GM10248 (cell line): Measurements from ENCODE around the gene DAGLA.

Experiments used
- CTCF ChIA-PET: fragments of 300-600 bp; sonication (Branson Sonifier 250); formaldehyde crosslinking; extraction: SDS; loops from one replicate; lab custom pipeline; 2021; ENCODE audit warnings: antibody characterized with exemption; lab: Yijun Ruan, JAX
- POLR2A ChIA-PET: fragments of 350-650 bp; sonication (Branson Sonifier 250); formaldehyde crosslinking; extraction: SDS; loops from one replicate; lab custom pipeline; 2020; ENCODE audit warnings: antibody characterized with exemption; lab: Yijun Ruan, JAX
- DNase-seq: peaks from one replicate; pipeline ENCODE4 v3.0.0; 2012; ENCODE audit errors: extremely low spot score
- TF ChIP-seq, protein P1 (sequence below): IDR thresholded peaks from 2 replicates; pipeline ENCODE4 v1.5.1; 2012; ENCODE audit warnings: mild to moderate bottlenecking, low read depth; ENCODE audit errors: extremely low read depth, missing control alignments, control extremely low read depth

The DAGLA gene

DNA sequence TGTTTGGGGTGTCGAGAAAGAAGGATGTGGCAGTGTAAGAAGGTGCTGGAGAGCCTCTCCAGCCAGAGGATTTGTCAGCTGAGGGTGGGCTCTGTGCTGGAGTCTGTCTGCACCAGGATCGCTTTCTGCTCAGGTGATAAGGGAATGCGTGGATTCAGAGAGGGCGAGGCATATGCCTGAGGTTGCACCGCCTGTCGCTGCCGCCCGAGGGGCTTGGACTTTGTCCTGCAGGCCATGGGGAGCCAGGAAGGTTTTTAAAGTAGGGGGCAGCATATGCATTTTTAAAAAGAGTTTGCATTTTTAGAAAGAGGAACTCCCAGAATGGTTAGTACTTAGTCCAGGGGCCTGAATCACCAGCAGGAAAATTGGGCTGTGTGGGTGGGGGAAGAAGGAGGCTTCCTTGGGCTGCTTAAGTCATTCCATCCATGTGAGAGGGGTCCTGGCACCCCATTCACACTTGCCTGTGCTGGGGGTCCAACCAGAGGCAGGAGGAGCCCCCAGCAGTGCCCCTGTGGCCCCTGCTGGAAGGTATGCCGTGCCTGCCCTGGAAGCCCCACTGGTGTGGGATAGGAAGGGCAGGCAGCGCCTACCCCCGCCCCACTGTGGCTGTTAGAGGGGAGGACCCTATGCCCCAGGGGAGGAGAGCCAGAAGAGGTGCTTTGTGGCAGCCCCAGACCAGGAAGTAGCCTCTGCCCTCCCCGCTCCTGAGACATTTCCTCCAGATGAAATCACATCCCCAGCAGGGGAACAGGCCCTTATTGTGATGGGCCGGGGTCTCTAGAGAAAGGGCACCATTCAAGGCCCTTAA, 36.5 kb downstream of the DAGLA start:
- POLR2A ChIA-PET = no interaction called here
- no peak for DNase-seq
- CTCF ChIA-PET = interaction anchor here (1.1 kb wide), 1 partner anchor 8 kb away, joined by 3 read pairs; no protein-coding TSS in a partner anchor
- TF ChIP-seq, protein P1, sequence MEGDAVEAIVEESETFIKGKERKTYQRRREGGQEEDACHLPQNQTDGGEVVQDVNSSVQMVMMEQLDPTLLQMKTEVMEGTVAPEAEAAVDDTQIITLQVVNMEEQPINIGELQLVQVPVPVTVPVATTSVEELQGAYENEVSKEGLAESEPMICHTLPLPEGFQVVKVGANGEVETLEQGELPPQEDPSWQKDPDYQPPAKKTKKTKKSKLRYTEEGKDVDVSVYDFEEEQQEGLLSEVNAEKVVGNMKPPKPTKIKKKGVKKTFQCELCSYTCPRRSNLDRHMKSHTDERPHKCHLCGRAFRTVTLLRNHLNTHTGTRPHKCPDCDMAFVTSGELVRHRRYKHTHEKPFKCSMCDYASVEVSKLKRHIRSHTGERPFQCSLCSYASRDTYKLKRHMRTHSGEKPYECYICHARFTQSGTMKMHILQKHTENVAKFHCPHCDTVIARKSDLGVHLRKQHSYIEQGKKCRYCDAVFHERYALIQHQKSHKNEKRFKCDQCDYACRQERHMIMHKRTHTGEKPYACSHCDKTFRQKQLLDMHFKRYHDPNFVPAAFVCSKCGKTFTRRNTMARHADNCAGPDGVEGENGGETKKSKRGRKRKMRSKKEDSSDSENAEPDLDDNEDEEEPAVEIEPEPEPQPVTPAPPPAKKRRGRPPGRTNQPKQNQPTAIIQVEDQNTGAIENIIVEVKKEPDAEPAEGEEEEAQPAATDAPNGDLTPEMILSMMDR = no peak

DNA sequence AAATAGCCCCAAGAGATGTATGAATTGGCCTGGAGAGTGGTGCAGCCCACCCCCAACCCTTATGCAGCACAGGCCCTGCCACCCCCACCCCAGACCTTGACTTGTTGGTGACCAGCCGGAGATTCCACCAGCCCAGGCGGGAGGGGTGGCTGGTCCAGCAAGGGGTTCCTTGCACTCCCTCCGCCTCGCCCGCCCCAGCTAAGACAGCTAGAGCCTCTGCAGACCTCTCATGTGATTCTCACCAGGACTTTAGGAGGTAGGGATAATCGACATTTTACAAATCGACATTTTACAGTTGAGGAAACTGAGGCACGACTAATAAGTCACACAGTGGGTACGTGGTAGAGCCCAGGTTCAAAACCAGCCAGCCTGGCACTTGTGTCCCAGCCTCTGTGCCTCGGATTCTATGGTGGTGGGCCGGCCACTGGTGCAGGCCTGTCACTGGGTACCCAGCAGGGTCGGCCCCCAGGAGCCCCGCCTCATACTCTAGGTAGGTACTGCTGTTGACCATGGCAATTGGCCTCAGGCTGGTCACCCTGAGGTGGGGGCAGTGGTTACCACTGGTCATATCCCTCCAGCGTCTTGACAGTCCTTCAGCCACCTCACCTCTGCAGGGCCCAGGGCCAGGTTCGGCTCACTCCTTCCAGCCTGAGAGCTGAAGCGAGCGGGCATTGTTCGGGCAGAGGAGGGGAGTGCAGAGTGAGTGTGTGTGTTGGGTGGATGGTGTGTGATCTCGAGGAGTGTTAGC, 37.3 kb downstream of the DAGLA start:
- TF ChIP-seq, protein P1 = no peak
- POLR2A ChIA-PET = no interaction called here

DNA sequence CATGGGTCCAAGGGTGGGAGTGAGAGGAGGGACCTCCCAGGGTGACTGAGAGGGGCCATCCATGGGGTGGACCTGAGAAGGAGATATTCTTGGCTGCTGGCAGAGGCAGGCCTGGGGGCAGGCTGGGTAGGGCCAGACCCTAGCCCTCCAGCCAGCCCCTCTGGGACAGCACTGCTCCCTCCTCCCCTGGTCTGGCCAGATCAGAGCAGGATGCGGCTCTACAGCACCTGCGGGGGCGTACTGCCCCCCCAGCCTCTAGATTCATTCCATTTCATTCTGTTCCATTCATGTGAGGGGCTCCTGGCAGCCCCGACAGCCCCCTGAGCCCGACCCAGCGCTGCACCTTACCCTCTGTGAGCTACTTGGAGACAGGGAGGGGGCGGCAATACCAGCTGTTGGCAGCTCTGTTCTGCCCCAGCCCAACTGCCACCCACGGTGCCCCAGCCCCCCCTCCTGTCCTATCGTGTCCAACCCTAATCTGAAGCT, 37.9 kb downstream of the DAGLA start:
- ChIA-PET CTCF (interaction anchor here (2.0 to 8.2 kb wide), 2 partner anchors 15 to 30 kb away, joined by 9 to 56 read pairs; no protein-coding TSS in a partner anchor), POLR2A (no interaction called here)
- TF ChIP-seq, protein P1 = no peak
- DNase-seq = no peak

More for the DNA sequence above, 37.3 kb downstream of the DAGLA start:
- CTCF ChIA-PET = interaction anchor here (8.2 kb wide), 1 partner anchor 16 kb away, joined by 56 read pairs; no protein-coding TSS in a partner anchor
- DNase-seq = no peak

DNA sequence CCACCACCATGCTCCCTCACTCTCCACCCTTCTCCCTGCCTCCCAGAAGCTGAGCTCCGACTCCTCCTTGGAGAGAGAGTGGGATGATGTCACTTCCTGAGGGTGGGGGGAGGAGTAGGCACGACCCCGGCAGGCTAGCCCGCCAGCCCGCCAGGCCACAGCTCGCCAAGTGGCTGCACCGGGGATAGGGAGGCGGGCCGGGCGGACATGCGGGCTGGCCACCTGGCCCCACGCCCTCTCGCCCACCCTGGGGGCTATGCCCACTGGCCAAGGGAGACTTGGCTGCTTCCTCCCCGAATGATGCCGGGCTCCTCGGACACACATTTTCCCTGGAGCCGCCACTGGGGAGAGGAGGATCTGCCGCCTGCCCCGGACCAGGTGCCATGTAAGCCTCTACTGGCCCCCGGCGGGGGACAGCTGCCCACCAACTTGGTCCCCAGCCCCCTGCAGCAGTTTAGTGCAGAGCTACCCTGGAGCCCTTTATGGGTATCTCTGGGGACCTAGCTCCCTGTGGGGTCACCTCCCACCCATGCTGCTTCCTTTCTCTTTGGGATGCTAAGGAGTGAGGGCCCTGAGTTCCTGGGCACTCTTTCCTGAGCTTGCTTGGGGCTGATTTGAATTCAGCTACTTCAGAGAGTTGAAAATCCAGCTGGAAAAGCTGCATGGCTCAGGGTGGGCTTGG, 38.6 kb downstream of the DAGLA start:
- TF ChIP-seq, protein P1 = no peak
- ChIA-PET POLR2A (no interaction called here), CTCF (interaction anchor here (2.0 to 8.2 kb wide), 2 partner anchors 15 to 29 kb away, joined by 9 to 56 read pairs; no protein-coding TSS in a partner anchor)
- no peak for DNase-seq

DNA sequence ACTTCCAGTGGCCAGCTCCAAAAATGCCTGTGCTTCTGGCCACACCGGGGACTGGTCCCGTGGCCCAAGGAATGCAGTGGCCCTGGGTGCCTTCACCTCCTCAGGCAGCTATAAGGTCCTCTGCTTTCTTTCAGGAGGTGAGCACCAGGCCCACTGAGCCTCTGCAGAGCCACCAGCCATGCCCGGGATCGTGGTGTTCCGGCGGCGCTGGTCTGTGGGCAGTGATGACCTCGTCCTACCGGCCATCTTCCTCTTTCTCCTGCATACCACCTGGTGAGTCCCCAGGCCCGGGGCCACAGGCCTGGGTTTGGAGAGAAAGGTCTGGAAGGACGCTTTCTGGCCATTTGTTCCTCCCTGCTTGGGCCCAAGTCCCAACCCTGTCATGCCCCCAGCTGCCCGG, 39.8 kb downstream of the DAGLA start:
- DNase-seq = no peak
- ChIA-PET POLR2A (no interaction called here), CTCF (interaction anchor here (2.0 to 8.2 kb wide), 2 partner anchors 13 to 28 kb away, joined by 9 to 56 read pairs; no protein-coding TSS in a partner anchor)
- TF ChIP-seq, protein P1 = no peak
